Measurements from ENCODE around the gene MIEF1.
A peak's percentile ranks its signal among the peaks of the same experiment; 100 is the strongest.
"Not testable (repeated sequence)": the region's sequence is repeated elsewhere in the genome, so short reads cannot be mapped to it uniquely, and the experiment has no call there.

Gene MIEF1

GRCh38 chr22:39490966-39491680 lies 11.0 kb upstream of the MIEF1 start:
- no peak for DNase-seq

GRCh38 chr22:39491696-39492095 lies 10.4 kb upstream of the MIEF1 start:
- no peak for DNase-seq

DNA sequence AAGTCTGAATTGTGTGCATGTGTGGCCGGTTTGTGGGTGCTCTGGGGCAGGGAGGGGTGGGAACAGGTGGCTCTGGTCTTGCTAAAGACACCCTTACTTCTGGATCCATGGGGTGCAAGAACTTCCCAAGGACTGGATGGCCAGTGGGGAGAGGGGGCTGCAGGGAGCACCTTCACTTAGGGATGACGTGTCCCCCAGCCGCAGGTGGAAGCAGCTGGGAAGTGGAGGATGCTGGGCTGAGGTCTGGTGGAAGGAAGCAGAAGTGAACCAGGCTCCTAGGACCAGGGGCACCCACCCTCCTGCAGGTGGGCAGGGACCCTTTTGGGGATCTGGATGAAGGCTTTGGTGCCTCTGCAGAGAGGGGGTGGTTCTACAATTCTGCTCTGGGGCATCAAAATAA lies 9.9 kb upstream of the MIEF1 start:
- no peak for DNase-seq

DNA sequence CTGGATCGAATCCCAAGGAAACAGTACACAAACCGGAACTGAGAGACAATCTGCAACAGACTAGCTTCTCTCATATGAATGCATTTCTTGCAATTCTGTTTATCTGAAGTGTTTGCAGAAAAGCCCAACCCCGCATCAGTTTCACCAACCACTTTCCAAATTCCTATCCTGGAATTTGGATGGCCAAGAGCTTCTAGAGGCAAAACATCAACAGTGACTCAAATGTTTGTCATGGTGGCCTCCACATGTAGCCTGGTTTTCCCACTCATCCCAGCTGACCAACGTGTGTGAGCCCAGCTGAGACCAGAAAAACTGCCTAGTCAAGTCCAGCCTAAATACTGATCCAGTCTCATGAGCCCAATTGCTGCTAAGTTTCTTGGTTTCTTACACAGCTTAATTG lies 8.3 kb upstream of the MIEF1 start:
- no peak for DNase-seq

DNA sequence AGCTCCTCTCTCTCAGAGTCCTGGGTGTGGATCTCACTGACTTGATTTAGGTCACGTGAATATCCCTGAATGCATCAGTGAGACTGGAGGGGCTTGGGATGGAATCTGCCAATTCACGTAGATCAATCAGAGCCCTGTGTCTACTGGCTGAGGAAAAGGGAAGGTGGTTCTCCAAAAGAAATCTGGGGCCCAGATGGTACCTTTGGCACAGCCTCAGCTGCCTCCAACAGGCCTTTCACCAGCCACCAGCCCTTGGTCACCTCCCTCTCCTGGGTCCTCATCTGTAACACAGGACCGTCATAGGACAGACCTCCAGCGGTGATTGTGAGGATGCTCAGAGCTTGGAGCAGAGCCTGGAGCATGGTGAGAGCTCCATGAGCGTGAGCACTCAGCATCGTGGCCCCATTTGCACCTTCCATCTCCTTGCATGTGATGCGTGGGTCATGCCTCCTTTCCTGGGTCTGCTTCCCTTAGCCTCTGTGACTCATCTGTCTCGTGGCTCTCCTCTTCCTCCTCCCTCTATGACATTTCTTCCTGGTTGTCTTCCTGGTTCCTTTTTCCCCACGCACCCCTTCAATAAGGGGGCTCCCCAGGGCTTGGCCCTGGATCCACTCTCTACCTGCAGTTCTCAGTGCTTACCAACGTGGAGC lies 7.5 kb upstream of the MIEF1 start:
- DNase-seq, result no peak

DNA sequence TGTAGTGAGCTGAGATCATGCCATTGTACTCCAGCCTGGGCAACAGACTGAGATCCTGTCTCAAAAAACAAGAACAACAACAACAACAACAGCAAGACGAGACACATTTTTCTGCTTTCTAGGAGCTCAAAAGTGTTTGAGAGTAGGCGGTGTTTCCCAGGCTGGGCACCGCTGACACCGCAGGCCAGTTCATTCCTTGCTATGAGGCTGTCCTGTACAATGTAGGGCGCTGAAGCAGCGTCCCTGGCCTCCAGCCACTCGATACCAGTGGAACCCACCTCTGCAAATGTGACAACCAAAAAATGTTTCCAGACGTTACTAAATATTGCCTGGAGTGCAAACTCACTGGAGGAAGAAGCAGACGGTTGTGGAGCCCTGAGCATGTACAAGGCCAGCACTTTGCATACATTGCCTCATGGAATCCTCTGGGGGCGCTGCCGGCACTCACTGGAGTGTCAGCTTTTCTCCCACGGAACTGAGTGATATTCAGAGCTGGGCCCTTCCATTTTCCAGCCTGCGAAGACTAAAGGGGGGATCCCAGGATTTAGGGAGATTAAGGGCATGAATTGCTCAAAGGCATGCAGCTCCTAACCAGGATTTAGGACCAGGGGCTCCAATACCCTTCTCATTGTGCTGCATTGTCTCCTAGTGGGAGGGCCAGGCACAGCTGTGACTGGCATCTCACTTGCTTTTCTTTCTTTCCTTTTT lies 5.8 kb upstream of the MIEF1 start:
- DNase-seq, result no peak

GRCh38 chr22:39497429-39497828 lies 4.7 kb upstream of the MIEF1 start:
- DNase-seq, result no peak

GRCh38 chr22:39498368-39498767 lies 3.7 kb upstream of the MIEF1 start:
- peak; percentile 82 for DNase-seq

DNA sequence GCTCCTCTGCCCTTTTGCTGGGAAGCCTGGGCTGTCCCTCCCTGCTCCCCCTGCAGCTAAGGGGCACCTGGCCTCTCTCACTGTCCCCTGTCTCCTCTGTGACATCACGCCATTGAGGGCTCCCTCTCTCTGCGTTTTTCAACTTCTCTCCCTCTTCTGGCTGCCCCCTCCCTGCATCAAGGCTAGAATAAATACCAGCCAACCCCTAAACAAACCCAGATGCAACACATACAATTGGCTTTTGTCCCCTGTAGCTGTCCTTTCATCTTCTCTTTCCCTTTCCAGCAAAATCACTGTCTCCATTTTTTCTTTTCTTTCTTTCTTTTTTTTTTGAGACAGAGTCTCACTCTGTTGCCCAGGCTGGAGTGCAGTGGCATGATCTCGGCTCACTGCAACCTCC lies 3.3 kb upstream of the MIEF1 start:
- DNase-seq, result no peak

DNA sequence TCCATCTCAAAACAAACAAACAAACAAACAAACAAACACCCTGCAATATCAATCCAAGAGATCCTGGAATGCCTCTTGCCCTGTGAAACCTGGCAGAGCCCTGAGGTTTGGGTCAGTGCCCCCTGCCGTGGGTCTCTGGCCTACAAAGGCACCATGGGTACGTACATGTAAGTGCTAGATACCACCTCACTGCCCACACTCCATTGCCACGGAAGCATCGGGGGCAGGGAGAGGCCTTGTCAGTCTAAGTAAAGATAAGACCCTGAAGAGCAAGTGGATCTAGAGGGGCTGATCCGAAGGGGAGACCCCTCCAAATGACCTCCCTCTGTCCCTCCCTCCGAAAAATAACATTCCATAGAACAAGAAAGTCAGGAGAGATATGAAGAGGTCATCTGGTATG lies 2.0 kb upstream of the MIEF1 start:
- DNase-seq, result no peak

- DNase-seq, result no peak
Measured at GRCh38 chr22:39501644-39502108, 414 bp upstream of the MIEF1 start.

GRCh38 chr22:39502789-39503409 lies 809 bp downstream of the MIEF1 start:
- no peak for DNase-seq

DNA sequence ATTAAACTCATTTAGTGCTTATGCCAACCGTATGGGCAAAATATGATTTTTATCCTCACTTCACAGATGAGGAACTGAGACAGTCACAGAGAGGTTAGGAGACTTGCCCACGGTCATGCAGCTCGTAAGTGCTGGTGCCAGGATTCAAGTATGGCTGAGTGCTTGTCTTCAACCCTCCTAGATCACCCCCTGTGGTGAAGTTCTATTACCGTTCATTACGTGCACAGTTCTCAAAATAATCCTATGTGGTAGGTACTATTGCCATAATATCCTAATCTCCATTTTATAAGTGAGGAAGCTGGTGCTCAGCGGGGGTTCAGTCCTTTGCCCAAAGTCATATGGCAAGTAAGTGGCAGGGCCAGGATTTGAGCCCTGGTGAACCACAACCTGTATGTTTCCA lies 1.5 kb downstream of the MIEF1 start:
- DNase-seq, result no peak

DNA sequence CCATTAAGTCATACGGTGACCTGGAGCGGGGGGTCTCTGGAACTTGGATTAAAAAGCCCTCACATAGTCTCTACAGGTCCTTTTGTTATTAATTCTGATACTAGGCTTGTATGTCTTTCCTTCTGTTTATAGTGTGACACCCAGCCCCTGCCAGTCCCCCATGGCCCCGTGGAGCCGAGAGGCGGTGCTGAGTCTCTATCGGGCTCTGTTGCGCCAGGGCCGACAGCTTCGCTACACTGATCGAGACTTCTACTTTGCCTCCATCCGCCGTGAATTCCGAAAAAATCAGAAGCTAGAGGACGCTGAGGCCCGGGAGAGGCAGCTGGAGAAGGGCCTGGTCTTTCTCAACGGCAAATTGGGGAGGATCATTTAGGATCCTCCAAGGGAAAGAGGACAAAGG lies 2.0 kb downstream of the MIEF1 start:
- DNase-seq, result no peak

DNA sequence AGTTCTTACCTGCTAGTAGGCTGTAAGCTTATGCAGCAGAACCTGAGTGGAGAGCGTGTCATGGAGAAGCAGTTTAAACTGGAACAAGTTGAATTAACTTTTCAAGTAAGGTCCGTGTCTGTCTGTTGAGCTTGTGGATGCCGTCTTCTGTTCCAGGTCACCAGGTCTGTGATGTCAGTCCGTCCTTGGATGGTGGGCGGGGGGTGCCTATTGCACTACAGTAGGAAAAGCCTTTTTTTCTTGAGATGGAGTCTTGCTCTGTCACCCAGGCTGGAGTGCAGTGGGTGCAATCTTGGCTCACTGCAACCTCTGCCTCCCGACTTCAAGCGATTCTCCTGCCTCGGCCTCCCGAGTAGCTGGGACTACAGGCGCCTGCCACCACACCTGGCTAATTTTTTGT lies 4.9 kb downstream of the MIEF1 start:
- DNase-seq, result not testable (repeated sequence)

DNA sequence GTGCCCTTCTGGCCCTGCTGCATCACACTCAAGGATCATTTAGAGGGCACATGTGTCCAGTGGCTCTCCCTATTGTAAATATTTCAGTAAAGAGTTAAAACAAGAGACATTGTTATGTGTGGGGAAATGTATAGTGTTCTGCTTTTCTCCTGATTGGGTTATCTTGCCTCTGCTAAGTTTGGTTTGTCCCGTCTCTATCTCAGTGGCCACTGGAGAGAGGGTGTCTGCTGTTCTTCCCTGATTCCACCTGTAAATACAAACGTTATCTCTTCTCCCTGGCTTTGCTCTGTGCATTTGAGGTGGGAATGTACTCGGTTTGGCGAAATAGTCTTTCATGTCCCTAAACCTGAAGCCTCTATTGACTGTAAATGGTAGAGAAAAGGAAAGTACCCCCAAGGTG lies 6.3 kb downstream of the MIEF1 start:
- DNase-seq, result no peak

DNA sequence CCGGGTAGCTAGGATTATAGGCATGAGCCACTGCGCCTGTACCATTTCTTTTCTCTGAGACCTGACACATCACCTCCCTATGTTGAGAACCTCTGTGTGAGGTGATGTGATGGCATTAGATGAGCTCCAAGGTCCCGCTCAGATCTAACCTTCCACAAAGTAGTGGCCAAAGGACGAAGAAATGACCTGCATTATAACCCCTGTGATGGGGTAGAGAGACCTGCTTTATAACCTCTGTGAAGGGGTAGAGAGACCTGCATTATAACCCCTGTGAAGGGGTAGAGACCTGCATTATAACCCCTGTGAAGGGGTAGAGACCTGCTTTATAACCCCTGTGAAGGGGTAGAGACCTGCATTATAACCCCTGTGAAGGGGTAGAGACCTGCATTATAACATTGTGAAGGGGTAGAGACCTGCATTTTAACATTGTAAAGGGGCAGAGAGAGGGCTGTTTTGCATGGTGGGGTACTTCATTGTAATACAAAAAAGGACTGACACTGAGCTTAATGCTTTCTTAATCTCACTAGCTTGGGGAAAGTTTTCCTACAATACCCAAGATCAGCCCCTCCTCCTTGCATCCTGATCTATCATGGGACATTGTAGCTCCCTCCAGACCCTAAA lies 8.5 kb downstream of the MIEF1 start:
- no peak for DNase-seq

DNA sequence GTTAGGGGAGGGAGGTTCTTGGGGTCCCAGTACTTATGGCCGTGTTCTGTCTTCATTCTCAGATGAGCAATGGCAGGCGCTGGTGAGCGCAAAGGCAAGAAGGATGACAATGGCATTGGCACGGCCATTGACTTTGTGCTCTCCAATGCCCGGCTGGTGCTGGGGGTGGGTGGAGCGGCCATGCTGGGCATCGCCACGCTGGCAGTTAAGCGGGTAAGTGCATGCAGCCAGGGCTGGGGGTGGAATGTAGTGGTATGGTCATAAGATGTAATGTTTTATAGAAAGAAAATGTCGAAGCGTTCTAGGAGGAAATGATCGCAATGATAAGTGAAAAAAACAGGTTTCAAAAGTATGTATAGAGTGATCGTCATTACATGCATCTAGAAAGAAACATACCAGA lies 9.1 kb downstream of the MIEF1 start:
- no peak for DNase-seq

DNA sequence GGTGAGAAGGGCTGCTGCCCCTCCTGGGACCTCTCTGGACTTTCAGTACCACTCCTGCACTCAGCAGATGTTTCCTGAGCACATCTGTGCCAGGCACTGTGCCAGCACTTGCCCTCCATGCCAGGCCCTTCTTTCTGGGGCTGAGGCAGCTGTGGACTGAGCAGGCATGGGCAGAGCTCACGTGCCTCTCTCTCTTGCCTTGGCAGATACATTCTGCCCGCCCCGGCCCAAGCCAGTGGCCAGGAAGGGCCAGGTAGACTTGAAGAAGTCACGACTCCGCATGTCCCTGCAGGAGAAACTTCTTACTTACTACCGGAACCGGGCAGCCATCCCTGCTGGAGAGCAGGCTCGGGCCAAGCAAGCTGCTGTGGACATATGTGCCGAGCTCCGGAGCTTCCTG lies 9.9 kb downstream of the MIEF1 start:
- DNase-seq, result no peak

GRCh38 chr22:39513791-39514190 lies 11.7 kb downstream of the MIEF1 start:
- no peak for DNase-seq

DNA sequence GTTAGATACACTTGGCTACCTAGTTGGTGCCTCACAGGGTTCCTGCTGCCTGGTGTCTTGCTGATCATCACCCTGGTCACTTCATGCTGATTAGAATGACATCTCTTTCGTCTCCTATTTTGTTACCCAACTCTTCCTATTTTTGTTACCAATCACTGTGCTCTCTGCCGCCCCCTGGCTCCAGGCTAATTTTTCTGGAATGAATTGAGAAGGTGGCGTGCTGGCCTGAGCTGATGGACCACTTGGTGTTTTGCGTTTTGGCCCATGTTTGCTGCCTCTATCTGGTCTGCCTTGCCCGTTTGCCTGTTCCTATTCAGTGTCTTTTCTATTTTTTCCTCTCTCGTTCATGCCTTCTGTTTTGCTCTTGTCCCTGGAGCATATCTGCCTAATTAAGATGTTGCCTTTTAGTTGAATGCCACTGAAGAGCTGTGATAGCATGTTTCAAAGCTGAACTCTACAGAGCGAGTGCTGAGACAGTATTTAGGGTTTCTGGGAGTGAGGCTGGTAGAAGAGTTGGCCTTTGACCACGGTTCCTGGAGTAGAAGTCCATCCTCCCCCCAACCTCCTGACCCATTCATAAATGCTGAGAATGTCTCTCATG lies 12.4 kb downstream of the MIEF1 start:
- no peak for DNase-seq

GRCh38 chr22:39515266-39516050 lies 13.4 kb downstream of the MIEF1 start:
- DNase-seq, result no peak

All from NCI-H1105 (cell line).